Measurements from ENCODE around the gene TRIM74. TPM values are rescaled to one million over a fixed set of nuclear protein-coding genes. Genes with fewer than 3 reads are reported as not detected.

Gene TRIM74
- total RNA-seq, 2 experiments from 2014 or later: not detected

- no peak for TF ChIP-seq CTCF (IDR thresholded peaks at IDR 0.05)
- ATAC-seq (no peak), DNase-seq (no peak)
- Mint-ChIP-seq H3K4me1 (ENCODE audit: low read depth) (peaks cover 28% of the 10 kb centered on the region), H3K9me3 (no peaks in the 10 kb centered on the region), H3K27me3 (no peaks in the 10 kb centered on the region), H3K27ac (peak overlapping the region; percentile 92), H3K4me3 (peak overlapping the region; percentile 89), H3K36me3 (ENCODE audit: low read depth) (peaks cover 59% of the 10 kb centered on the region)
- CTCF ChIA-PET: no interaction called here
- POLR2A ChIA-PET: no interaction called here
- intact Hi-C loops (cut with micrococcal nuclease): no loop called here
These were observed 43.6 kb downstream of the TRIM74 start for GRCh38 chr7:72925546-72926120.

DNA sequence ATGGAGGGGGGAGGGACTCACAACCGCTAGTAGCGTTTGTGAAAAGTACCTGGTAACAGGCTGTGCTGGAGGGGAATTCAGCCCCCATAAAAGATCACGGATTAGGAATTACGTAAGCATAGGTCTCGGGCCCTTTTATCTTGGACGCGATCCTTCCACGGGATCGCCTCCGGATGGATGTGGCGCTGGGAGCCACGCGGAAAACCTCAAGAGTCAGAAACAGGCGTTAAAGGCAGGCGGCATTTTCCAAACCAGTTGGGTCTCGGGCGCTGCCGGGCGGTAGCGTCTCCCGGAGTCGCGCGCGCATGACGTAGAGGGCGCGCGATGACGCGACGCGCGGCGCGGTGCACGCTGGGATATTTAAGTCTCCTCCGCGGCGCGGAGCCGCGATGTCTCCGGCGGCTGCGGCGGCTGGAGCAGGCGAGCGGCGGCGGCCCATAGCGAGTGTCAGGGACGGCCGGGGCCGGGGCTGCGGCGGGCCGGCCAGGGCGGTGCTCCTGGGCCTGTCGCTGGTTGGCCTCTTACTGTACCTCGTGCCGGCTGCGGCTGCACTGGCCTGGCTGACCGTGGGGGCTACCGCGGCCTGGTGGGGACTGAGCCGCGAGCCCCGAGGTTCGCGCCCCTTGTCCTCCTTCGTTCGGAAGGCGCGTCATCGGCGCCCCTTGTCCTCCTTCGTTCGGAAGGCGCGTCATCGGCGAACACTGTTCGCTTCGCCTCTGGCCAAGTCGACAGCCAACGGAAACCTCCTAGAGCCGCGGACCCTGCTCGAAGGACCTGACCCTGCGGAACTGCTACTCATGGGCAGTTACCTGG, 44.3 kb downstream of the TRIM74 start, which contains the start of gene POM121:
TSS of gene POM121 (plus strand) at position 363 of the 813 bp plus-strand sequence. CDS start at position 390, 27 bp downstream.
- peak within 1 kb of the TSS; percentile 89 for H3K4me3 Mint-ChIP-seq
- H3K9me3 Mint-ChIP-seq: no peaks in the 10 kb centered on the region
- TF ChIP-seq CTCF (IDR thresholded peaks at IDR 0.05): no peak
- ChIA-PET CTCF (no interaction called here), POLR2A (no interaction called here)
- peak; percentile 93 for ATAC-seq
- no peaks in the 10 kb centered on the region for H3K27me3 Mint-ChIP-seq
- intact Hi-C loops (cut with micrococcal nuclease): no loop called here
- DNase-seq: peak; percentile 89
- peak within 1 kb of the TSS; percentile 99 for H3K27ac Mint-ChIP-seq
- H3K36me3 Mint-ChIP-seq (ENCODE audit: low read depth): peaks cover 55% of the 10 kb centered on the region
- peaks cover 29% of the 10 kb centered on the region for H3K4me1 Mint-ChIP-seq (ENCODE audit: low read depth)

GRCh38 chr7:72924386-72924732, 44.9 kb downstream of the TRIM74 start:
- H3K27me3 Mint-ChIP-seq: no peaks in the 10 kb centered on the region
- DNase-seq: no peak
- intact Hi-C loops (cut with micrococcal nuclease): no loop called here
- peaks cover 53% of the 10 kb centered on the region for H3K36me3 Mint-ChIP-seq (ENCODE audit: low read depth)
- peaks cover 32% of the 10 kb centered on the region for H3K4me1 Mint-ChIP-seq (ENCODE audit: low read depth)
- peak overlapping the region; percentile 89 for H3K4me3 Mint-ChIP-seq
- ChIA-PET POLR2A (no interaction called here), CTCF (no interaction called here)
- ATAC-seq: peak; percentile 40
- no peak for TF ChIP-seq CTCF (IDR thresholded peaks at IDR 0.05)
- no peaks in the 10 kb centered on the region for H3K9me3 Mint-ChIP-seq
- peak overlapping the region; percentile 99 for H3K27ac Mint-ChIP-seq

- H3K36me3 Mint-ChIP-seq (ENCODE audit: low read depth): peaks cover 29% of the 10 kb centered on the region
- H3K4me1 Mint-ChIP-seq (ENCODE audit: low read depth): peaks cover 20% of the 10 kb centered on the region
- no peak for TF ChIP-seq CTCF (IDR thresholded peaks at IDR 0.05)
- no peaks in the 10 kb centered on the region for H3K27me3 Mint-ChIP-seq
- ChIA-PET CTCF (interaction anchor here (1.2 kb wide), 1 partner anchor 16 kb away, joined by 3 read pairs; no protein-coding TSS in a partner anchor), POLR2A (no interaction called here)
- ATAC-seq (no peak), DNase-seq (no peak)
- no peak overlapping the region for H3K4me3 Mint-ChIP-seq
- H3K9me3 Mint-ChIP-seq: no peaks in the 10 kb centered on the region
- intact Hi-C loops (cut with micrococcal nuclease): loop anchor here (5.0 kb wide), 1 partner anchor 92 kb away; the partner anchor contains the start of gene TYW1B
- no peak overlapping the region for H3K27ac Mint-ChIP-seq
These were observed 50.0 kb downstream of the TRIM74 start for GRCh38 chr7:72919256-72919775.
